SH-SY5Y (cell line): ENCODE results near the gene RND2.
A peak's percentile ranks its signal among the peaks of the same experiment; 100 is the strongest.

ENCODE experiments used
- GATA2 ChIP-seq: IDR thresholded peaks from 2 replicates; pipeline ENCODE4 v1.6.1; 2011; ENCODE audit warnings: mild to moderate bottlenecking, low read depth, low read length
- GATA3 ChIP-seq: IDR thresholded peaks from 2 replicates; pipeline ENCODE4 v1.6.1; 2011; ENCODE audit warnings: low read depth, mild to moderate bottlenecking, low read length, moderate library complexity

- TF ChIP-seq GATA2 (peak; percentile 20; the same call in 1 of the 2 replicates), GATA3 (no peak)
Observed at GRCh38 chr17:43033948-43034881, 9.2 kb downstream of the RND2 start.
